Fibroblast of gingiva (primary cell): ENCODE measurements around the gene PCSK4.

Source experiments
- DNase-seq: peaks from one replicate; pipeline ENCODE4 v3.0.0-alpha.2; 2011; ENCODE audit warnings: low read depth

The PCSK4 gene

GRCh38 chr19:1453525-1454364, 36.4 kb downstream of the PCSK4 start:
- DNase-seq, result no peak

GRCh38 chr19:1452802-1453524, 37.2 kb downstream of the PCSK4 start:
- DNase-seq, result no peak

GRCh38 chr19:1451916-1452801, 38.0 kb downstream of the PCSK4 start:
- no peak for DNase-seq

GRCh38 chr19:1450735-1451731, 39.1 kb downstream of the PCSK4 start:
- DNase-seq, result no peak

GRCh38 chr19:1449467-1450442, 40.4 kb downstream of the PCSK4 start, which contains the start of gene APC2:
APC2 (plus strand) TSS chr19:1450121; CDS start chr19:1453002, 2,881 bp downstream.
- DNase-seq, result no peak

- no peak for DNase-seq
Observed at GRCh38 chr19:1447944-1448343, 42.2 kb downstream of the PCSK4 start.

GRCh38 chr19:1447504-1447903, 42.6 kb downstream of the PCSK4 start:
- DNase-seq, result no peak

- DNase-seq, result no peak
Observed at GRCh38 chr19:1446713-1447481, 43.3 kb downstream of the PCSK4 start.

- no peak for DNase-seq
Observed at GRCh38 chr19:1445932-1446712, 44.0 kb downstream of the PCSK4 start.

- DNase-seq, result peak; percentile 26
Observed at GRCh38 chr19:1445185-1445931, 44.8 kb downstream of the PCSK4 start.

- DNase-seq, result no peak
Observed at GRCh38 chr19:1441677-1442438, 48.3 kb downstream of the PCSK4 start.

GRCh38 chr19:1441022-1441426, 49.1 kb downstream of the PCSK4 start:
- DNase-seq, result no peak

- no peak for DNase-seq
Observed at GRCh38 chr19:1440418-1440801, 49.7 kb downstream of the PCSK4 start.

- peak; percentile 38 for DNase-seq
Observed at GRCh38 chr19:1439525-1440417, 50.4 kb downstream of the PCSK4 start.

- DNase-seq, result no peak
Observed at GRCh38 chr19:1438933-1439354, 51.2 kb downstream of the PCSK4 start.
